OCI-LY3 (cell line): ENCODE measurements around the gene WDR72.

Experiments used
- H2AFZ ChIP-seq: fragments of 200-600, 300-600 bp; shearing (Covaris generic); 2 replicates; pipeline ENCODE4 v1.6.0; 2014; ENCODE audit warnings: antibody characterized with exemption, low read depth, low read length
- H3K27ac ChIP-seq: fragments of 200-600, 300-600 bp; sonication (generic); 2 replicates; pipeline ENCODE4 v1.5.1; 2014; ENCODE audit warnings: mild to moderate bottlenecking, low read length, moderate library complexity, mixed read lengths
- H3K27me3 ChIP-seq: fragments of 200-600, 300-600 bp; sonication (generic); 2 replicates; pipeline ENCODE4 v1.6.1; 2014; ENCODE audit warnings: low read depth, low read length, mixed read lengths
- H3K36me3 ChIP-seq: fragments of 200-600, 300-600 bp; sonication (generic); replicated peaks from 2 replicates; pipeline ENCODE3; 2014; ENCODE audit warnings: low read depth, low read length, mixed read lengths
- H3K4me1 ChIP-seq: fragments of 300-600, 200-600 bp; sonication (generic); 2 replicates; pipeline ENCODE4 v1.6.1; 2014; ENCODE audit warnings: low read length, mixed read lengths
- H3K4me2 ChIP-seq: fragments of 200-600, 300-600 bp; sonication (generic); 2 replicates; pipeline ENCODE4 v1.6.1; 2014; ENCODE audit warnings: low read length, mixed read lengths
- H3K4me3 ChIP-seq: fragments of 300-600, 200-600 bp; sonication (generic); 2 replicates; pipeline ENCODE4 v1.5.1; 2014; ENCODE audit warnings: antibody characterized with exemption, mild to moderate bottlenecking, low read length, moderate library complexity
- H3K79me2 ChIP-seq: fragments of 300-600, 200-600 bp; shearing (Covaris generic); 2 replicates; pipeline ENCODE4 v1.6.1; 2014; ENCODE audit warnings: mild to moderate bottlenecking, low read length, mixed read lengths
- H3K9ac ChIP-seq: fragments of 300-600, 200-600 bp; shearing (Covaris generic); 2 replicates; pipeline ENCODE4 v1.6.0; 2014; ENCODE audit warnings: mild to moderate bottlenecking, low read length, moderate library complexity
- H3K9me3 ChIP-seq: fragments of 200-600, 300-600 bp; shearing (Covaris generic); 2 replicates; pipeline ENCODE4 v1.6.1; 2014; ENCODE audit warnings: low read length, mixed read lengths; ENCODE audit not compliant: insufficient read depth
- H4K20me1 ChIP-seq: fragments of 200-600, 300-600 bp; sonication (generic); 2 replicates; pipeline ENCODE4 v1.6.1; 2016; ENCODE audit warnings: low read length, mixed read lengths; ENCODE audit not compliant: insufficient read depth
- CTCF ChIP-seq: fragments of 200-600, 300-600 bp; sonication (generic); IDR thresholded peaks from 2 replicates; pipeline ENCODE4 v1.5.1; 2014; ENCODE audit warnings: antibody characterized with exemption, low read length, low read depth
- EZH2phosphoT487 ChIP-seq: fragments of 200-600 bp; shearing (Covaris generic); IDR thresholded peaks from 2 replicates; pipeline ENCODE4 v1.6.1; 2018; ENCODE audit warnings: antibody characterized with exemption, mixed run types, low read depth

WDR72 gene

GRCh38 chr15:53477981-53478766, 281.3 kb downstream of the WDR72 start:
- Histone ChIP-seq H3K4me2 (no peak overlapping the region), H2AFZ (no peak overlapping the region), H3K9me3 (no peaks in the 10 kb centered on the region)

GRCh38 chr15:53473886-53474285, 285.6 kb downstream of the WDR72 start:
- Histone ChIP-seq H3K9me3 (no peaks in the 10 kb centered on the region), H3K4me2 (no peak overlapping the region), H3K36me3 (no peaks in the 10 kb centered on the region), H3K27ac (no peak overlapping the region), H3K9ac (no peak overlapping the region), H3K27me3 (no peaks in the 10 kb centered on the region), H3K4me1 (no peaks in the 10 kb centered on the region), H4K20me1 (no peaks in the 10 kb centered on the region), H3K79me2 (no peaks in the 10 kb centered on the region), H2AFZ (no peak overlapping the region), H3K4me3 (no peak overlapping the region)
- TF ChIP-seq EZH2phosphoT487: no peak

More at GRCh38 chr15:53477981-53478766, 281.3 kb downstream of the WDR72 start:
- Histone ChIP-seq H3K79me2 (no peaks in the 10 kb centered on the region), H3K27ac (no peak overlapping the region), H3K4me3 (no peak overlapping the region), H4K20me1 (no peaks in the 10 kb centered on the region), H3K27me3 (no peaks in the 10 kb centered on the region), H3K4me1 (no peaks in the 10 kb centered on the region), H3K36me3 (no peaks in the 10 kb centered on the region), H3K9ac (no peak overlapping the region)
- TF ChIP-seq EZH2phosphoT487 (no peak), CTCF (no peak)

- Histone ChIP-seq H3K9me3 (no peaks in the 10 kb centered on the region), H3K27me3 (no peaks in the 10 kb centered on the region), H4K20me1 (no peaks in the 10 kb centered on the region), H3K4me2 (no peak overlapping the region), H3K79me2 (no peaks in the 10 kb centered on the region), H2AFZ (no peak overlapping the region), H3K4me1 (no peaks in the 10 kb centered on the region), H3K27ac (no peak overlapping the region), H3K9ac (no peak overlapping the region), H3K36me3 (no peaks in the 10 kb centered on the region), H3K4me3 (no peak overlapping the region)
- TF ChIP-seq CTCF: no peak
- TF ChIP-seq EZH2phosphoT487: no peak
Observed at GRCh38 chr15:53473435-53473834, 286.0 kb downstream of the WDR72 start.

GRCh38 chr15:53472883-53473282, 286.6 kb downstream of the WDR72 start:
- H2AFZ ChIP-seq: no peak overlapping the region
- H4K20me1 ChIP-seq: no peaks in the 10 kb centered on the region
- no peaks in the 10 kb centered on the region for H3K79me2 ChIP-seq
- H3K27ac ChIP-seq: no peak overlapping the region
- H3K4me2 ChIP-seq: no peak overlapping the region
- TF ChIP-seq CTCF: no peak
- no peaks in the 10 kb centered on the region for H3K9me3 ChIP-seq
- H3K4me1 ChIP-seq: no peaks in the 10 kb centered on the region
- no peak overlapping the region for H3K9ac ChIP-seq
- no peaks in the 10 kb centered on the region for H3K27me3 ChIP-seq
- no peaks in the 10 kb centered on the region for H3K36me3 ChIP-seq
- no peak overlapping the region for H3K4me3 ChIP-seq
